SK-N-MC (cell line): ENCODE data around the gene OR2AT4.

ENCODE experiments used
- EZH2 ChIP-seq: fragments of 200-600 bp; sonication (generic); IDR thresholded peaks from one replicate; pipeline ENCODE4 v1.6.1; 2017; ENCODE audit warnings: antibody characterized with exemption
- FOXP2 ChIP-seq: optimal IDR thresholded peaks from 2 replicates; pipeline ENCODE3; 2011; ENCODE audit warnings: mild to moderate bottlenecking, moderate library complexity; ENCODE audit not compliant: insufficient read depth; ENCODE audit errors: extremely low read length, control extremely low read depth
- POLR2AphosphoS5 ChIP-seq: IDR thresholded peaks from 2 replicates; pipeline ENCODE4 v1.6.1; 2012; ENCODE audit warnings: mild to moderate bottlenecking, low read depth, low read length, borderline replicate concordance

- TF ChIP-seq POLR2AphosphoS5 (no peak), EZH2 (no peak), FOXP2 (no peak)
These were observed 35.4 kb upstream of the OR2AT4 start for GRCh38 chr11:75132080-75132479.
